ENCODE measurements around the gene AQP10.
"Not testable (repeated sequence)": the region's sequence is repeated elsewhere in the genome, so short reads cannot be mapped to it uniquely, and the experiment has no call there.

The AQP10 gene

DNA sequence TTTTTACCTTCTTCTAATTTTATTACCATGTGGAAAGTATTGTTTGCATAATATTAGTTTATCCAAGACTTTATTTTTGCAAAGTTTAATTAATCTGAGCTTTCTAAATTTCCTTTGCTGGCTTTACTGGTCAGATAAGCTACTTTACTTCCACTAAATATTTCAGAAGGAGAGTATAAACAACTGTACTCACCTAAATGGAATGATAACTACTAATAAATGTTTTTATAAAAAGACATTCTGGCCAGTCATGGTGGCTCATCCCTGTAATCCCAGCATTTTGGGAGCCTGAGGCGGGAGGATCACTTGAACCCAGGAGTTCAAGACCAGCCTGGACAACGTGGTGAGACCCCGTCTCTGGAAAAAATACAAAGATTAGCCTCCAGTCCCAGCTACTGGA lies 40.5 kb downstream of the AQP10 start:
- no peak for ATAC-seq (ENCODE audit: insufficient read depth, low read depth)
- Histone ChIP-seq H3K4me3 (ENCODE audit: low read depth in 1 of 2, low read length in 2 of 2) (no peak overlapping the region), H3K79me2 (ENCODE audit: insufficient read depth, low read length) (no peaks in the 10 kb centered on the region), H3K36me3 (ENCODE audit: insufficient read depth, low read length) (no peaks in the 10 kb centered on the region), H4K20me1 (ENCODE audit: insufficient read depth, low read length) (no peaks in the 10 kb centered on the region), H3K27me3 (ENCODE audit: insufficient read depth, low read length, poor library complexity) (no peaks in the 10 kb centered on the region), H3K9ac (ENCODE audit: low read depth, low read length) (no peak overlapping the region), H2AFZ (ENCODE audit: low read depth, low read length) (no peak overlapping the region), H3K27ac (ENCODE audit: low read length) (no peak overlapping the region), H3K9me3 (ENCODE audit: insufficient read depth, low read length, severe bottlenecking) (no peaks in the 10 kb centered on the region), H3K4me2 (ENCODE audit: insufficient read depth, low read length) (no peak overlapping the region), H3K4me1 (ENCODE audit: insufficient read depth, low read length) (no peaks in the 10 kb centered on the region)
- TF ChIP-seq, protein P1, sequence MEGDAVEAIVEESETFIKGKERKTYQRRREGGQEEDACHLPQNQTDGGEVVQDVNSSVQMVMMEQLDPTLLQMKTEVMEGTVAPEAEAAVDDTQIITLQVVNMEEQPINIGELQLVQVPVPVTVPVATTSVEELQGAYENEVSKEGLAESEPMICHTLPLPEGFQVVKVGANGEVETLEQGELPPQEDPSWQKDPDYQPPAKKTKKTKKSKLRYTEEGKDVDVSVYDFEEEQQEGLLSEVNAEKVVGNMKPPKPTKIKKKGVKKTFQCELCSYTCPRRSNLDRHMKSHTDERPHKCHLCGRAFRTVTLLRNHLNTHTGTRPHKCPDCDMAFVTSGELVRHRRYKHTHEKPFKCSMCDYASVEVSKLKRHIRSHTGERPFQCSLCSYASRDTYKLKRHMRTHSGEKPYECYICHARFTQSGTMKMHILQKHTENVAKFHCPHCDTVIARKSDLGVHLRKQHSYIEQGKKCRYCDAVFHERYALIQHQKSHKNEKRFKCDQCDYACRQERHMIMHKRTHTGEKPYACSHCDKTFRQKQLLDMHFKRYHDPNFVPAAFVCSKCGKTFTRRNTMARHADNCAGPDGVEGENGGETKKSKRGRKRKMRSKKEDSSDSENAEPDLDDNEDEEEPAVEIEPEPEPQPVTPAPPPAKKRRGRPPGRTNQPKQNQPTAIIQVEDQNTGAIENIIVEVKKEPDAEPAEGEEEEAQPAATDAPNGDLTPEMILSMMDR (IDR thresholded peaks at IDR 0.05; ENCODE audit: borderline replicate concordance, extremely low read depth, low read length, poor library complexity, severe bottlenecking), result no peak
- no peak for TF ChIP-seq EZH2 (IDR thresholded peaks at IDR 0.05; ENCODE audit: borderline replicate concordance, low read depth, low read length, severe bottlenecking)
- no peak for DNase-seq

DNA sequence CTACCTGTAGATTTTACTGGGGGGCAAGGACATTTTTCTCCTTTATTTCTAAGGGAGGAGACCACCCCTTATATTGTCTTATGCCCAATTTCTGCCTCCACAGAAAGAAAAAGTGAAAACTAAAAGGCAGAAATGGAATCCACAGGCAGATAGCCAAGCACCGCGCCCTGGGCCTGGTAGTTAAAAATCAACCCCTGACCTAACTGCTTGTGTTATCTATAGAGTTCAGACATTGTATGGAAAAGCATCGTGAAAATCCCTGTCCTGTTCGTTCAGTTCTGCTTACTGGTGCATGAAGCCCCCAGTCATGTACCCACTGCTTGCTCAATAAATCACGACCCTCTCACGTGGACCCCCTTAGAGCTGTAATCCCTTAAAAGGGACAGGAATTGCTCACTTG lies 50.5 kb downstream of the AQP10 start:
- H2AFZ ChIP-seq (ENCODE audit: low read depth, low read length), result no peak overlapping the region
- H3K4me2 ChIP-seq (ENCODE audit: insufficient read depth, low read length), result no peak overlapping the region
- no peak overlapping the region for H3K4me3 ChIP-seq (ENCODE audit: low read depth in 1 of 2, low read length in 2 of 2)
- no peaks in the 10 kb centered on the region for H3K4me1 ChIP-seq (ENCODE audit: insufficient read depth, low read length)
- H3K36me3 ChIP-seq (ENCODE audit: insufficient read depth, low read length), result no peaks in the 10 kb centered on the region
- no peak for DNase-seq
- no peaks in the 10 kb centered on the region for H4K20me1 ChIP-seq (ENCODE audit: insufficient read depth, low read length)
- H3K27me3 ChIP-seq (ENCODE audit: insufficient read depth, low read length, poor library complexity), result no peaks in the 10 kb centered on the region
- no peaks in the 10 kb centered on the region for H3K79me2 ChIP-seq (ENCODE audit: insufficient read depth, low read length)
- no peak overlapping the region for H3K9ac ChIP-seq (ENCODE audit: low read depth, low read length)
- H3K27ac ChIP-seq (ENCODE audit: low read length), result no peak overlapping the region
- no peaks in the 10 kb centered on the region for H3K9me3 ChIP-seq (ENCODE audit: insufficient read depth, low read length, severe bottlenecking)
- TF ChIP-seq EZH2 (IDR thresholded peaks at IDR 0.05; ENCODE audit: borderline replicate concordance, low read depth, low read length, severe bottlenecking), result no peak
- TF ChIP-seq, protein P1 (IDR thresholded peaks at IDR 0.05; ENCODE audit: borderline replicate concordance, extremely low read depth, low read length, poor library complexity, severe bottlenecking), result no peak
- ATAC-seq (ENCODE audit: insufficient read depth, low read depth), result no peak

DNA sequence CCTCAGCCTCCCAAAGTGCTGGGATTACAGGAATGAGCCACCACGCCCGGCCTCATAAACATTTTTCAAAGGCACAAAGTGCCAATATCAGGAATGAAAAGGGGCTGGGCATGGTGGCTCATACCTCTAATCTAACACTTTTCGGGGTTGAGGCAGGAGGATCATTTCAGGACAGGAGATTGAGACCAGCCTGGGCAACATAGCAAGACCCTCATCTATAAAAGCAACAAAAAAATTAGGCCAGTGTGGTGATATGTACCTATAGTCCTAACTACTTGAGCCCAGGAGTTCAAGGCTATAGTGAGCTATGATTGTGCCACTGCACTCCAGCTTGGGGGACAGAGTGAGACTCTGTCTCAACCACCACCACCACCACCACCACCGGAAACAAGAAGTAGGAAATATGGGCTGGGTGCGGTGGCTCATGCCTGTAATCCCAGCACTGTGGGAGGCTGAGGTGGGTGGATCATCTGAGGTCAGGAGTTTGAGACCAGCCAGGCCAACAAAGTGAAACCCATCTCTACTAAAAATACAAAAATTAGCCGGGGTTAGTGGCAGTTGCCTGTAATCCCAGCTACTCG lies 53.0 kb downstream of the AQP10 start:
- H3K27ac ChIP-seq (ENCODE audit: low read length); DNase-seq; H3K4me3 ChIP-seq (ENCODE audit: low read depth in 1 of 2, low read length in 2 of 2); H3K9ac ChIP-seq (ENCODE audit: low read depth, low read length); ATAC-seq (ENCODE audit: insufficient read depth, low read depth); H4K20me1 ChIP-seq (ENCODE audit: insufficient read depth, low read length); H3K9me3 ChIP-seq (ENCODE audit: insufficient read depth, low read length, severe bottlenecking); H3K27me3 ChIP-seq (ENCODE audit: insufficient read depth, low read length, poor library complexity); H3K4me2 ChIP-seq (ENCODE audit: insufficient read depth, low read length); H2AFZ ChIP-seq (ENCODE audit: low read depth, low read length); H3K4me1 ChIP-seq (ENCODE audit: insufficient read depth, low read length); H3K79me2 ChIP-seq (ENCODE audit: insufficient read depth, low read length); H3K36me3 ChIP-seq (ENCODE audit: insufficient read depth, low read length): not testable (repeated sequence)

All from DND-41 (cell line).